NCI-H446 (cell line): Measurements from ENCODE around the gene NPC1L1.

Experiments
- DNase-seq, 2 experiments: peaks; one replicate each; lab custom pipeline; 2025; lab: John Stamatoyannopoulos, UW

The NPC1L1 gene

GRCh38 chr7:44537442-44537841 is 3.7 kb downstream of the NPC1L1 start:
- DNase-seq = no peak

- no peak for DNase-seq
These were observed 5.0 kb downstream of the NPC1L1 start for GRCh38 chr7:44536090-44536489.

GRCh38 chr7:44535348-44536064 is 5.6 kb downstream of the NPC1L1 start:
- no peak for DNase-seq

GRCh38 chr7:44534501-44534900 is 6.6 kb downstream of the NPC1L1 start:
- peak in 1 of 2 experiments; percentile 52 for DNase-seq

GRCh38 chr7:44534087-44534486 is 7.0 kb downstream of the NPC1L1 start:
- no peak for DNase-seq

GRCh38 chr7:44533301-44534055 is 7.7 kb downstream of the NPC1L1 start:
- peak in 1 of 2 experiments; percentile 10 for DNase-seq

- DNase-seq = no peak
These were observed 9.4 kb downstream of the NPC1L1 start for GRCh38 chr7:44531421-44532380.

- DNase-seq = no peak
These were observed 10.1 kb downstream of the NPC1L1 start for GRCh38 chr7:44530990-44531389.

GRCh38 chr7:44524811-44525388 is 16.2 kb downstream of the NPC1L1 start:
- DNase-seq = no peak

GRCh38 chr7:44522315-44522714 is 18.8 kb downstream of the NPC1L1 start:
- no peak for DNase-seq

- no peak for DNase-seq
These were observed 19.6 kb downstream of the NPC1L1 start for GRCh38 chr7:44521347-44522095.

- no peak for DNase-seq
These were observed 20.6 kb downstream of the NPC1L1 start for GRCh38 chr7:44520574-44520973.

GRCh38 chr7:44519546-44519945 is 21.6 kb downstream of the NPC1L1 start:
- DNase-seq = no peak

GRCh38 chr7:44518761-44519160 is 22.4 kb downstream of the NPC1L1 start:
- no peak for DNase-seq

- DNase-seq = no peak
These were observed 24.0 kb downstream of the NPC1L1 start for GRCh38 chr7:44517175-44517574.

- DNase-seq = no peak
These were observed 25.4 kb downstream of the NPC1L1 start for GRCh38 chr7:44515590-44516268.

GRCh38 chr7:44512736-44513135 is 28.4 kb downstream of the NPC1L1 start:
- no peak for DNase-seq

- no peak for DNase-seq
These were observed 29.2 kb downstream of the NPC1L1 start for GRCh38 chr7:44511863-44512468.

- DNase-seq = no peak
These were observed 29.9 kb downstream of the NPC1L1 start for GRCh38 chr7:44511236-44511635.

- no peak for DNase-seq
These were observed 32.7 kb downstream of the NPC1L1 start for GRCh38 chr7:44508328-44509030.
